NCI-H1092 (cell line): Measurements from ENCODE around the gene TGFBR1.
"Not testable (repeated sequence)": the region's sequence is repeated elsewhere in the genome, so short reads cannot be mapped to it uniquely, and the experiment has no call there.

Experiments
- DNase-seq: peaks from one replicate; lab custom pipeline; 2025; lab: John Stamatoyannopoulos, UW

TGFBR1 gene

GRCh38 chr9:99189887-99190596, 85.1 kb downstream of the TGFBR1 start:
- DNase-seq = no peak

GRCh38 chr9:99190597-99191283, 85.8 kb downstream of the TGFBR1 start:
- DNase-seq = no peak

GRCh38 chr9:99192786-99193465, 88.0 kb downstream of the TGFBR1 start:
- no peak for DNase-seq

- DNase-seq = no peak
Measured at GRCh38 chr9:99193466-99193821, 88.5 kb downstream of the TGFBR1 start.

GRCh38 chr9:99196484-99196883, 91.6 kb downstream of the TGFBR1 start:
- not testable (repeated sequence) for DNase-seq

- DNase-seq = no peak
Measured at GRCh38 chr9:99197124-99197630, 92.3 kb downstream of the TGFBR1 start.

GRCh38 chr9:99197987-99198386, 93.1 kb downstream of the TGFBR1 start:
- DNase-seq = no peak

- DNase-seq = no peak
Measured at GRCh38 chr9:99199938-99200539, 95.1 kb downstream of the TGFBR1 start.

GRCh38 chr9:99201603-99202002, 96.7 kb downstream of the TGFBR1 start:
- DNase-seq = no peak
